ENCODE data around the gene DPYSL4. TPM values are rescaled to one million over a fixed set of nuclear protein-coding genes. Genes with fewer than 3 reads are reported as not detected.
A peak's percentile ranks its signal among the peaks of the same experiment; 100 is the strongest.

Gene DPYSL4
- total and polyA plus RNA-seq, 12 donors = 2.4 to 78.9 (median 30.6) TPM

DNA sequence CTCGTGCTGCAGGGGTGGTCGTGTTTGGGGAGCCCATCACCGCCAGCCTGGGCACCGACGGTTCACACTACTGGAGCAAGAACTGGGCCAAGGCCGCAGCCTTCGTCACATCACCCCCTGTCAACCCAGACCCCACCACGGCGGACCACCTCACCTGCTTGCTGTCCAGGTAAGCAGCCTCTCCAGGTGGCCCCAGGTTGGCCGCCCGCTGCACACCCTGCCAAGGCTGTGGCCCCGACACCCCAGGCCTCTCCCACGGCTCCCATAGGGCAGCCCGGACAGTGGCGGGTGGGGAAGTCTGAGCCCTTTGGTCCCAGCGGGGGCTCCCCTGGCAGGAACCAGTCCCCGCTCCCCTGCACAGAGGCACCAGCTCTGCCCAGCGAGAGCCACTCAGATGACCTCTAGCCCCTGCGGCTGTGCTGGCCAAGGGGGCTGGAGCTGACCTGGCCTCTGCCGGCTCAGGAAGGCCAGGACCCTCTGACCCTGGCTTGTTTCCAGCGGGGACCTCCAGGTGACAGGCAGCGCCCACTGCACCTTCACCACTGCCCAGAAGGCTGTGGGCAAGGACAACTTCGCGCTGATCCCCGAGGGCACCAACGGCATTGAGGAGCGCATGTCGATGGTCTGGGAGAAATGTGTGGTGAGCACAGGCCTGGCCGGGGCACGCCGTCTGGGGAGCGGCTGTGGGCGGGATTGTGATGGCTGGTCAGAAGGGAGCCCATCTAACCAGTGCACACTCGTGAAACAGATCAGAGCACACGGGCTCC, 13.8 kb downstream of the DPYSL4 start:
- intact Hi-C loops (cut with DNase I) = no loop called here
- Histone ChIP-seq H3K27ac (no peak overlapping the region), H3K27me3 (no peaks in the 10 kb centered on the region), H3K4me3 (no peak overlapping the region), H3K4me1 (no peaks in the 10 kb centered on the region), H3K9me3 (no peaks in the 10 kb centered on the region), H3K36me3 (peaks cover 0 to 29% (median 0%) of the 10 kb centered on the region in 9 donors)
- DNase-seq (no peak), ATAC-seq (no peak)
- TF ChIP-seq, protein P1, sequence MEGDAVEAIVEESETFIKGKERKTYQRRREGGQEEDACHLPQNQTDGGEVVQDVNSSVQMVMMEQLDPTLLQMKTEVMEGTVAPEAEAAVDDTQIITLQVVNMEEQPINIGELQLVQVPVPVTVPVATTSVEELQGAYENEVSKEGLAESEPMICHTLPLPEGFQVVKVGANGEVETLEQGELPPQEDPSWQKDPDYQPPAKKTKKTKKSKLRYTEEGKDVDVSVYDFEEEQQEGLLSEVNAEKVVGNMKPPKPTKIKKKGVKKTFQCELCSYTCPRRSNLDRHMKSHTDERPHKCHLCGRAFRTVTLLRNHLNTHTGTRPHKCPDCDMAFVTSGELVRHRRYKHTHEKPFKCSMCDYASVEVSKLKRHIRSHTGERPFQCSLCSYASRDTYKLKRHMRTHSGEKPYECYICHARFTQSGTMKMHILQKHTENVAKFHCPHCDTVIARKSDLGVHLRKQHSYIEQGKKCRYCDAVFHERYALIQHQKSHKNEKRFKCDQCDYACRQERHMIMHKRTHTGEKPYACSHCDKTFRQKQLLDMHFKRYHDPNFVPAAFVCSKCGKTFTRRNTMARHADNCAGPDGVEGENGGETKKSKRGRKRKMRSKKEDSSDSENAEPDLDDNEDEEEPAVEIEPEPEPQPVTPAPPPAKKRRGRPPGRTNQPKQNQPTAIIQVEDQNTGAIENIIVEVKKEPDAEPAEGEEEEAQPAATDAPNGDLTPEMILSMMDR (IDR thresholded peaks at IDR 0.05) = no peak
- WGBS, 2 donors = 91 to 92% methylated on average over 35 of the region's 35 CpGs

DNA sequence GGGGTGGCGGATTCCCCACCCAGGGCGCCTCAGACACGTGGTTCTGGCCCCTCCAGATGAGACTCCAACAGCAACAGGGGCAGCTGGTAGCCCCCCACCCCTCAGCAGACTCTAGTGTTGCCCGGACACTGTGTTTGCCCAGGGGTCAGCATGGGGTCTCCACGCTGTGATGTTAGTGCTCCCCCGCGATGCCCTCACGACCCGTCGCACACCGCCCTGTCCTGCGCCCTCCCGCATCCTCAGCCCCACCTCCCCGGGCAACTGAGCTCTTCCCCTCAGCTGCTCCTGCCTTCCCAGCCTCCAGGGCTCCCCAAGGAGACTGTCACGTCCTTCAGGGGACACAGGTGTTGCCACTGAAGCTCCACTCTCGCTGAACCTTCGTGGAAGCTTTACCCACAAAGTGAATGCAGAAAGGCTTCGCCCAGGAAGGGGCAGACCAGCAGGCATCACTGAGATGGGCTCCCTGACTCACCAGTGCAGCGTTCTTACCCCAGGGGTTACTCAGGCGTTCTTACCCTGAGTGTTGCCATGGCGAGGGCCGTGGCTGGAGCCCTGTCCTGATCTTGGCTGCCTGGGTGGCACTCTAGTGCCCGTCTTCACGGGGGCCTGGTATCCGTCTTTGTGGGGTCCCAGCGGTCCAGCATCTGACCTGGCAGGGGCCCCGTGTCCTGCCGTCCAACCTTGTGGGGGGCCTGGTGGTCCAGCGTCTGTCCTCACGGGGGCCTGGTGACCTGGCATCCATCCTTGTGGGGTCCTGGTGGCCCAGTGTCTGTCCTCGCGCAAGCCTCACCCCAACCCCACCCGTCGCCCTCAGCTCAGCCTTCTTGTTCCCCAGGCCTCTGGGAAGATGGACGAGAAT, 14.6 kb downstream of the DPYSL4 start:
- no peak for ATAC-seq
- intact Hi-C loops (cut with DNase I) = no loop called here
- TF ChIP-seq, protein P1 (IDR thresholded peaks at IDR 0.05) = no peak
- H3K4me3 ChIP-seq = no peak overlapping the region
- no peak overlapping the region for H3K27ac ChIP-seq
- H3K4me1 ChIP-seq = no peaks in the 10 kb centered on the region
- no peaks in the 10 kb centered on the region for H3K9me3 ChIP-seq
- 92 to 93% methylated on average over 35 of the region's 35 CpGs for WGBS, 2 donors
- no peak for DNase-seq
- peaks cover 0 to 28% (median 0%) of the 10 kb centered on the region in 9 donors for H3K36me3 ChIP-seq
- H3K27me3 ChIP-seq = no peaks in the 10 kb centered on the region

DNA sequence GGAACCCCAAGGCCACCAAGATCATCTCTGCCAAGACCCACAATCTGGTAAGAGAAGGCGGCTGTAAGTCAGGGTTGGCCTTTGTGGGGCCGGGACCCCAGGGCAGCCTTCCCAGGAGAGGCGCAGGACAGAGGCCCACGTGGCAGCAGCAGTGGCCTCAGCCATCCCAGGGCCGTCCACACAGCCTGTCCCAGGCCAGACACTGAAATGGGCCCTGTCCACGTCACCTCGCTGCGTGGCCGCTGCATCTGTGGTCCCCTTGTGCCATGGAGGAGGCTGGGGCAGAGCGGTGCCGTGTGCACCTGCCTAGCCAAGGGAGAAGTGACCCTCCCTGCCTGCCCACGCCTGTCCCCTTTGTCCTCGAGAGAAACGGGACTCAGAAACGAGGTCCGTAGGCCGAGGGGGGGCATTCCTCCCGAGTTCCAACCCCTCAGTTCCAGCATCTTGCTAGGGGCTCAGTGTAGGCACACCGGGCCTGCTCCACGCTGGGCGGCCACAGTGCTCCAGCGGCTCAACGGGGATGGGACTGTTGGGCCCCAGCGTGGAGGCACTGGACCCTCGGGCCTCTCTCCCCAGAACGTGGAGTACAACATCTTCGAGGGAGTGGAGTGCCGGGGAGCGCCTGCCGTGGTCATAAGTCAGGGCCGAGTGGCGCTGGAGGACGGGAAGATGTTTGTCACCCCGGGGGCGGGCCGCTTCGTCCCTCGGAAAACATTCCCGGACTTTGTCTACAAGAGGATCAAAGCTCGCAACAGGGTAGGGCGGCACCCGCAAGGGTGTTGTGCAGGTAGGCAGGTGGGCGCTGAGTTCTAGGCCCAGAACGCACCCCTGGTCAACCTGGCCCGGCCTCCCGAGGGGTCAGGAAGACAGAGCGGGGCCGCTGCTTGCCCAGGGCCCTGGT, 15.6 kb downstream of the DPYSL4 start:
- ATAC-seq (no peak), DNase-seq (peak in 1 of 2 donors; percentile 14)
- no peaks in the 10 kb centered on the region for H3K27me3 ChIP-seq
- TF ChIP-seq, protein P1 (IDR thresholded peaks at IDR 0.05) = no peak
- H3K27ac ChIP-seq = no peak overlapping the region
- intact Hi-C loops (cut with DNase I) = no loop called here
- H3K36me3 ChIP-seq = peaks cover 0 to 28% (median 0%) of the 10 kb centered on the region in 9 donors
- WGBS, 2 donors = 90 to 93% methylated on average over 48 of the region's 48 CpGs
- no peak overlapping the region for H3K4me3 ChIP-seq
- H3K4me1 ChIP-seq = no peaks in the 10 kb centered on the region
- no peaks in the 10 kb centered on the region for H3K9me3 ChIP-seq
